CD4-positive, alpha-beta memory T cell (primary cell): ENCODE data around the gene TEPSIN. TPM values are rescaled to one million over a fixed set of nuclear protein-coding genes. Genes with fewer than 3 reads are reported as not detected.

Experiments used
- CTCF ChIA-PET: fragments of 350-600 bp; sonication (Branson Sonifier 250); formaldehyde crosslinking; loops from one replicate; lab custom pipeline; 2021; ENCODE audit warnings: inconsistent platforms; ENCODE audit not compliant: partially characterized antibody; lab: Charles Lee
- POLR2A ChIA-PET: fragments of 350-600 bp; sonication (Branson Sonifier 250); formaldehyde crosslinking; loops from one replicate; lab custom pipeline; 2021; ENCODE audit not compliant: partially characterized antibody; lab: Charles Lee
- DNase-seq, 5 donors: peaks; one replicate each; pipeline versions ENCODE4 v3.0.0 to v3.0.0-alpha.2; 2020 to 2022; ENCODE audit warnings: mixed read lengths in 1 of 5
- H3K27ac ChIP-seq: one replicate; pipeline ENCODE4 v1.7.0; 2013; ENCODE audit warnings: low read depth, low read length
- H3K27me3 ChIP-seq: 2 replicates; pipeline ENCODE4 v1.7.0; 2013; ENCODE audit warnings: mild to moderate bottlenecking, low read length, moderate library complexity; ENCODE audit not compliant: insufficient read depth
- H3K36me3 ChIP-seq: 2 replicates; pipeline ENCODE4 v1.7.0; 2013; ENCODE audit warnings: mild to moderate bottlenecking, low read length, moderate library complexity; ENCODE audit not compliant: insufficient read depth
- H3K4me1 ChIP-seq: 2 replicates; pipeline ENCODE4 v1.7.0; 2013; ENCODE audit warnings: mild to moderate bottlenecking, low read length, moderate library complexity; ENCODE audit not compliant: insufficient read depth
- H3K4me3 ChIP-seq, 2 donors: one replicate each; pipeline ENCODE4 v1.7.0; 2013; ENCODE audit warnings: low read length in 2 of 2, mild to moderate bottlenecking in 1 of 2
- H3K9me3 ChIP-seq, 2 donors: one replicate each; pipeline ENCODE4 v1.7.0; 2013; ENCODE audit warnings: low read length in 2 of 2, control low read depth in 1 of 2; ENCODE audit not compliant: control insufficient read depth in 1 of 2
- H3K27ac Mint-ChIP-seq, 7 donors: one replicate each; pipeline ENCODE4 v1.8.0; 2020 to 2021; ENCODE audit warnings: mixed read lengths in 7 of 7, mild to moderate bottlenecking in 6 of 7, inconsistent platforms in 3 of 7, moderate library complexity in 3 of 7
- H3K27me3 Mint-ChIP-seq, 2 donors: one replicate each; pipeline ENCODE4 v1.8.0; 2020 to 2021; ENCODE audit warnings: mixed read lengths in 2 of 2
- H3K36me3 Mint-ChIP-seq, 2 donors: one replicate each; pipeline ENCODE4 v1.8.0; 2020 to 2021; ENCODE audit warnings: mixed read lengths in 2 of 2, inconsistent platforms in 1 of 2, mild to moderate bottlenecking in 1 of 2
- H3K4me1 Mint-ChIP-seq, 4 donors: one replicate each; pipeline ENCODE4 v1.8.0; 2020 to 2021; ENCODE audit warnings: mixed read lengths in 4 of 4, mild to moderate bottlenecking in 1 of 4
- H3K4me3 Mint-ChIP-seq, 8 donors: one replicate each; pipeline ENCODE4 v1.8.0; 2020 to 2021; ENCODE audit warnings: mixed read lengths in 8 of 8, mild to moderate bottlenecking in 7 of 8, moderate library complexity in 6 of 8, inconsistent platforms in 3 of 8
- H3K9me3 Mint-ChIP-seq, 8 donors: one replicate each; pipeline ENCODE4 v1.8.0; 2020 to 2021; ENCODE audit warnings: mixed read lengths in 8 of 8, mild to moderate bottlenecking in 5 of 8, inconsistent platforms in 3 of 8, moderate library complexity in 1 of 8
- intact Hi-C: fragments of 100-400 bp; cut with micrococcal nuclease; formaldehyde crosslinking; loops from one replicate; pipeline ENCODE4 v1.15.1; 2023
- polyA plus RNA-seq, 2 donors: library from polyadenylated mRNA; unstranded; fragments of 300-500 nt; fragmentation: Illumina TruSeq; gene quantifications; one replicate each; pipeline ENCODE4 v1.2.3, GENCODE V29; 2021
- total RNA-seq, 2 experiments: library from RNA; stranded (reverse); gene quantifications; one replicate each; pipeline ENCODE4 v1.2.3, GENCODE V29; 2021

The TEPSIN gene
- total and polyA plus RNA-seq, 4 experiments from 2014 or later, result 2.0 to 126 (median 58.1) TPM

GRCh38 chr17:81219476-81220180 lies 19.2 kb downstream of the TEPSIN start:
- Mint-ChIP-seq H3K4me1 (peaks cover 0 to 18% (median 12%) of the 10 kb centered on the region in 4 donors), H3K27ac (no peak overlapping the region), H3K4me3 (no peak overlapping the region), H3K9me3 (no peaks in the 10 kb centered on the region), H3K27me3 (no peaks in the 10 kb centered on the region), H3K36me3 (peaks cover 3 to 6% of the 10 kb centered on the region in 2 donors)
- H3K27me3 ChIP-seq, result no peaks in the 10 kb centered on the region
- POLR2A ChIA-PET, result no interaction called here
- CTCF ChIA-PET, result interaction anchor here (1.1 kb wide), 1 partner anchor 10 kb away, joined by 3 read pairs; no protein-coding TSS in a partner anchor
- H3K36me3 ChIP-seq, result no peaks in the 10 kb centered on the region
- no peak for DNase-seq
- intact Hi-C loops, result no loop called here
- H3K4me3 ChIP-seq, result no peak overlapping the region
- peaks cover 18% of the 10 kb centered on the region for H3K4me1 ChIP-seq
- H3K27ac ChIP-seq, result no peak overlapping the region
- H3K9me3 ChIP-seq, result no peaks in the 10 kb centered on the region

- peaks cover 3 to 6% of the 10 kb centered on the region in 2 donors for H3K36me3 Mint-ChIP-seq
- Histone ChIP-seq H3K4me3 (no peak overlapping the region), H3K9me3 (no peaks in the 10 kb centered on the region), H3K36me3 (no peaks in the 10 kb centered on the region), H3K27ac (no peak overlapping the region), H3K4me1 (peaks cover 18% of the 10 kb centered on the region), H3K27me3 (no peaks in the 10 kb centered on the region)
- no peak overlapping the region for H3K27ac Mint-ChIP-seq
- ChIA-PET POLR2A (no interaction called here), CTCF (interaction anchor here (1.1 kb wide), 1 partner anchor 11 kb away, joined by 3 read pairs; no protein-coding TSS in a partner anchor)
- no peak for DNase-seq
- peaks cover 0 to 18% (median 12%) of the 10 kb centered on the region in 4 donors for H3K4me1 Mint-ChIP-seq
- H3K4me3 Mint-ChIP-seq, result no peak overlapping the region
- no peaks in the 10 kb centered on the region for H3K9me3 Mint-ChIP-seq
- H3K27me3 Mint-ChIP-seq, result no peaks in the 10 kb centered on the region
- intact Hi-C loops, result no loop called here
Observed at GRCh38 chr17:81218991-81219390, 19.9 kb downstream of the TEPSIN start.

GRCh38 chr17:81218459-81218858 lies 20.4 kb downstream of the TEPSIN start:
- Histone ChIP-seq H3K4me3 (no peak overlapping the region), H3K36me3 (no peaks in the 10 kb centered on the region), H3K27me3 (no peaks in the 10 kb centered on the region), H3K9me3 (no peaks in the 10 kb centered on the region), H3K27ac (no peak overlapping the region), H3K4me1 (peaks cover 13% of the 10 kb centered on the region)
- ChIA-PET CTCF (interaction anchor here (1.1 kb wide), 1 partner anchor 12 kb away, joined by 3 read pairs; no protein-coding TSS in a partner anchor), POLR2A (no interaction called here)
- Mint-ChIP-seq H3K4me1 (peaks cover 0 to 13% (median 8%) of the 10 kb centered on the region in 4 donors), H3K27me3 (no peaks in the 10 kb centered on the region), H3K9me3 (no peaks in the 10 kb centered on the region), H3K27ac (no peak overlapping the region), H3K4me3 (no peak overlapping the region), H3K36me3 (peaks cover 3 to 6% of the 10 kb centered on the region in 2 donors)
- intact Hi-C loops, result no loop called here
- DNase-seq, result no peak

DNA sequence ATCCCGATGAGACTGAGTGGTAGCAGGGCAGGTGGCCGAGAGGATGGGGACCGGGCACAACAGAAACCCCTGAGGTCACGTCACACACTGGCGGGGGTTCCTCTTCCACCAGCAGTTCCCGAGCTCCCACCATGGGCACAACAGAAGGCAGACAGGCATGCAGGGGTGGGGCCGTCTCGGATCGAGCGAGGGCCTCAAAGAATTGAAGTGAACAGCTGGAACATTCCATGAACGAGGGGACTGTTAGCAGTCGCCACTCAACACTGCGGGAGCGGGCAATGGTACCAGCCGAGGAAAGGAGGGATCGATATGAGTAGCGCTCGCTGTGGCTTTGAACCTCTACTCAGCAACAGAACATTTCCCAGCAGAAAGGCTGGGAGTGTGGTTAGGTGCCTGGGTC lies 21.4 kb downstream of the TEPSIN start:
- ChIA-PET POLR2A (no interaction called here), CTCF (no interaction called here)
- Mint-ChIP-seq H3K36me3 (peaks cover 3 to 6% of the 10 kb centered on the region in 2 donors), H3K27me3 (no peaks in the 10 kb centered on the region), H3K4me3 (no peak overlapping the region), H3K27ac (peak overlapping the region in 1 of 7 donors; percentile 32), H3K9me3 (no peaks in the 10 kb centered on the region), H3K4me1 (peaks cover 0 to 10% (median 4%) of the 10 kb centered on the region in 4 donors)
- peak in 1 of 5 donors; percentile 24 for DNase-seq
- no peaks in the 10 kb centered on the region for H3K9me3 ChIP-seq
- H3K27ac ChIP-seq, result no peak overlapping the region
- no peaks in the 10 kb centered on the region for H3K27me3 ChIP-seq
- H3K4me1 ChIP-seq, result peaks cover 10% of the 10 kb centered on the region
- H3K4me3 ChIP-seq, result no peak overlapping the region
- intact Hi-C loops, result no loop called here
- H3K36me3 ChIP-seq, result no peaks in the 10 kb centered on the region

DNA sequence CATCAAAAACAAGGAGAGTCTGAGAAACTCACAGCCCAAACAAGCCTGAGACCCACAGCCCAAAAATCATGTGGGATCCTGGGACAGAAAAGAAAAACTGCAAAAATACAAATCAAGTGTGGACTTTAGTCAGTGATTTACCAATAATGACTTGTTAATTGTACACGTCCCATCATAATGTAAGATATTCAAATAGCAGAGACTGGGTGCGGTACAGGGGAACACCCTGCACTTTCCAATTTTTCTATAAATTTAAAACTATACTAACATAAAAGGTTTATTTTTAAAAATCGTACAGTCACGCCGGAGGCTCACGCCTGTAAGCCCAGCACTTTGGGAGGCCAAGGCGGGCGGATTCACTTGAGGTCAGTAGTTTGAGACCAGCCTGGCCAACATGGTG lies 24.9 kb downstream of the TEPSIN start:
- DNase-seq, result no peak
- H3K36me3 Mint-ChIP-seq, result peaks cover 2 to 6% of the 10 kb centered on the region in 2 donors
- intact Hi-C loops, result no loop called here
- H3K27ac Mint-ChIP-seq, result no peak overlapping the region
- H3K27me3 Mint-ChIP-seq, result no peaks in the 10 kb centered on the region
- ChIA-PET POLR2A (no interaction called here), CTCF (no interaction called here)
- no peaks in the 10 kb centered on the region for H3K9me3 Mint-ChIP-seq
- Histone ChIP-seq H3K27me3 (no peaks in the 10 kb centered on the region), H3K9me3 (no peaks in the 10 kb centered on the region), H3K27ac (no peak overlapping the region), H3K4me3 (no peak overlapping the region), H3K4me1 (no peaks in the 10 kb centered on the region), H3K36me3 (no peaks in the 10 kb centered on the region)
- H3K4me1 Mint-ChIP-seq, result peaks cover 0 to 2% (median 0%) of the 10 kb centered on the region in 4 donors
- no peak overlapping the region for H3K4me3 Mint-ChIP-seq

- H3K9me3 Mint-ChIP-seq, result no peaks in the 10 kb centered on the region
Observed at GRCh38 chr17:81212365-81212764, 26.5 kb downstream of the TEPSIN start.

DNA sequence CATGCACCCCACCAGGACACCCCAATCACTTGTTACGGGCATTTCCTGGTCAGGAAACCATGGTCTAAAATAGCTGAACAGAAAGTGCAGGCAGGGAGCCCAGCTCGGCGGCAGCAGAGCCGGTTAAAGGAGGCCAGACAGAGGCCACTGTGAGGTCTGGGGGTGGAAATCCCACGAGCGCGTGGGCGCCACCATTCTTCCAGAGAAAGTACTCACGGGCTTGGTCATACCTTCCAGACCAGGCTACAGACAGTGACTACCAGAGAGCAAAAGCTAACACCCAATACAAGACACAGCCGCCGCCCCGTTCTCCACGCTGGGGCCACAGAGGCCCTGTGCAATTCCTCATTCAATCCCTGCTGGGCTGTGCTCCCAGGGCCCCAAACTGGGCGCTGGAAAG lies 28.0 kb downstream of the TEPSIN start:
- Mint-ChIP-seq H3K27ac (no peak overlapping the region), H3K4me1 (peaks cover 0 to 2% (median 0%) of the 10 kb centered on the region in 4 donors), H3K27me3 (no peaks in the 10 kb centered on the region), H3K9me3 (no peaks in the 10 kb centered on the region), H3K36me3 (peaks cover 0 to 2% of the 10 kb centered on the region in 2 donors), H3K4me3 (no peak overlapping the region)
- no peaks in the 10 kb centered on the region for H3K4me1 ChIP-seq
- no peaks in the 10 kb centered on the region for H3K36me3 ChIP-seq
- ChIA-PET CTCF (no interaction called here), POLR2A (interaction anchor here (1.6 kb wide), 1 partner anchor 10 kb away, joined by 3 read pairs; no protein-coding TSS in a partner anchor)
- H3K27ac ChIP-seq, result no peak overlapping the region
- H3K9me3 ChIP-seq, result no peaks in the 10 kb centered on the region
- intact Hi-C loops, result no loop called here
- H3K27me3 ChIP-seq, result no peaks in the 10 kb centered on the region
- DNase-seq, result no peak
- no peak overlapping the region for H3K4me3 ChIP-seq

More at GRCh38 chr17:81212365-81212764, 26.5 kb downstream of the TEPSIN start:
- Histone ChIP-seq H3K36me3 (no peaks in the 10 kb centered on the region), H3K27ac (no peak overlapping the region), H3K4me1 (no peaks in the 10 kb centered on the region), H3K27me3 (no peaks in the 10 kb centered on the region), H3K9me3 (no peaks in the 10 kb centered on the region), H3K4me3 (no peak overlapping the region)
- intact Hi-C loops, result no loop called here
- H3K4me3 Mint-ChIP-seq, result no peak overlapping the region
- no peak for DNase-seq
- H3K27me3 Mint-ChIP-seq, result no peaks in the 10 kb centered on the region
- peaks cover 0 to 2% (median 0%) of the 10 kb centered on the region in 4 donors for H3K4me1 Mint-ChIP-seq
- ChIA-PET POLR2A (interaction anchor here (1.6 kb wide), 1 partner anchor 9 kb away, joined by 3 read pairs; no protein-coding TSS in a partner anchor), CTCF (no interaction called here)
- H3K27ac Mint-ChIP-seq, result no peak overlapping the region
- H3K36me3 Mint-ChIP-seq, result peaks cover 2 to 6% of the 10 kb centered on the region in 2 donors
